Astrocyte (in vitro differentiated cells and primary cell): ENCODE data around the gene IMMP2L. TPM values are rescaled to one million over a fixed set of nuclear protein-coding genes. Genes with fewer than 3 reads are reported as not detected.

Source experiments
- DNase-seq: peaks from one replicate; pipeline ENCODE4 v3.0.0-alpha.2; 2010; ENCODE audit warnings: low read depth
- FAIRE-seq: peaks from 2 replicates; lab custom pipeline; 2011; peaks lifted over from hg19 to GRCh38; lab: Jason Lieb, UNC
- H2AFZ ChIP-seq: 2 replicates; pipeline ENCODE4 v1.6.0; 2012; ENCODE audit warnings: low read depth, low read length, inconsistent platforms
- H3K27ac ChIP-seq: 2 replicates; pipeline ENCODE4 v1.5.1; 2011; ENCODE audit warnings: low read depth, low read length, inconsistent platforms
- H3K27me3 ChIP-seq: 2 replicates; pipeline ENCODE4 v1.6.0; 2011; ENCODE audit warnings: low read length, inconsistent platforms; ENCODE audit not compliant: insufficient read depth
- H3K36me3 ChIP-seq: 2 replicates; pipeline ENCODE4 v1.5.1; 2011; ENCODE audit warnings: low read length, inconsistent platforms; ENCODE audit not compliant: insufficient read depth
- H3K4me1 ChIP-seq: 2 replicates; pipeline ENCODE4 v1.5.1; 2011; ENCODE audit warnings: low read length, inconsistent platforms; ENCODE audit not compliant: insufficient read depth
- H3K4me2 ChIP-seq: 2 replicates; pipeline ENCODE4 v1.6.0; 2012; ENCODE audit warnings: low read length, inconsistent platforms
- H3K4me3 ChIP-seq: 2 replicates; pipeline ENCODE4 v1.5.1; 2011; ENCODE audit warnings: low read depth, mild to moderate bottlenecking, low read length, inconsistent platforms; ENCODE audit not compliant: insufficient read depth
- H3K79me2 ChIP-seq: 2 replicates; pipeline ENCODE4 v1.6.0; 2012; ENCODE audit warnings: mild to moderate bottlenecking, low read length, inconsistent platforms; ENCODE audit not compliant: insufficient read depth
- H3K9ac ChIP-seq: 2 replicates; pipeline ENCODE4 v1.6.0; 2012; ENCODE audit warnings: mild to moderate bottlenecking, low read length, inconsistent platforms
- H3K9me3 ChIP-seq: 2 replicates; pipeline ENCODE4 v1.5.1; 2012; ENCODE audit warnings: low read depth, mild to moderate bottlenecking, low read length, inconsistent platforms; ENCODE audit not compliant: insufficient read depth
- H4K20me1 ChIP-seq: 2 replicates; pipeline ENCODE4 v1.6.0; 2012; ENCODE audit warnings: low read length, inconsistent platforms; ENCODE audit not compliant: insufficient read depth
- H3K27ac Mint-ChIP-seq: one replicate; pipeline ENCODE4 v1.8.0; 2021; ENCODE audit warnings: mild to moderate bottlenecking, mixed read lengths; ENCODE audit not compliant: unreplicated experiment
- H3K27me3 Mint-ChIP-seq: one replicate; pipeline ENCODE4 v1.8.0; 2021; ENCODE audit warnings: low read depth, mixed read lengths; ENCODE audit not compliant: unreplicated experiment
- H3K36me3 Mint-ChIP-seq: one replicate; pipeline ENCODE4 v1.8.0; 2021; ENCODE audit warnings: low read depth, mixed read lengths; ENCODE audit not compliant: unreplicated experiment
- H3K4me1 Mint-ChIP-seq: one replicate; pipeline ENCODE4 v1.8.0; 2021; ENCODE audit warnings: low read depth, mixed read lengths; ENCODE audit not compliant: unreplicated experiment
- H3K4me3 Mint-ChIP-seq: one replicate; pipeline ENCODE4 v1.8.0; 2021; ENCODE audit warnings: mild to moderate bottlenecking, moderate library complexity, mixed read lengths; ENCODE audit not compliant: unreplicated experiment
- H3K9me3 Mint-ChIP-seq: one replicate; pipeline ENCODE4 v1.8.0; 2021; ENCODE audit warnings: mild to moderate bottlenecking, mixed read lengths; ENCODE audit not compliant: unreplicated experiment
- CTCF ChIP-seq: IDR thresholded peaks from 2 replicates; pipeline ENCODE4 v1.5.1; 2011; ENCODE audit warnings: low read depth, mild to moderate bottlenecking, inconsistent platforms, low read length, moderate library complexity; ENCODE audit not compliant: insufficient read depth
- EZH2 ChIP-seq: IDR thresholded peaks from 2 replicates; pipeline ENCODE4 v1.6.1; 2012; ENCODE audit warnings: mild to moderate bottlenecking, low read length, inconsistent platforms; ENCODE audit not compliant: insufficient read depth
- total RNA-seq: library from RNA; stranded (reverse); gene quantifications from 2 replicates; pipeline ENCODE4 v1.2.1, GENCODE V29; 2021

IMMP2L gene
- total RNA-seq, 1 donor from 2014 or later: 13.8 TPM

GRCh38 chr7:111605246-111605645 lies 43.0 kb upstream of the IMMP2L start:
- no peak overlapping the region for H2AFZ ChIP-seq
- H3K27me3 Mint-ChIP-seq: no peaks in the 10 kb centered on the region
- H3K4me1 Mint-ChIP-seq: no peaks in the 10 kb centered on the region
- no peaks in the 10 kb centered on the region for H4K20me1 ChIP-seq
- H3K79me2 ChIP-seq: no peaks in the 10 kb centered on the region
- H3K27me3 ChIP-seq: no peaks in the 10 kb centered on the region
- H3K4me3 Mint-ChIP-seq: no peak overlapping the region
- H3K9me3 Mint-ChIP-seq: no peaks in the 10 kb centered on the region
- no peak overlapping the region for H3K27ac Mint-ChIP-seq
- H3K4me2 ChIP-seq: no peak overlapping the region
- no peaks in the 10 kb centered on the region for H3K36me3 ChIP-seq
- H3K9ac ChIP-seq: no peak overlapping the region
- FAIRE-seq: no peak
- no peaks in the 10 kb centered on the region for H3K9me3 ChIP-seq
- DNase-seq: no peak
- H3K27ac ChIP-seq: no peak overlapping the region
- H3K4me3 ChIP-seq: no peak overlapping the region
- no peaks in the 10 kb centered on the region for H3K4me1 ChIP-seq
- no peaks in the 10 kb centered on the region for H3K36me3 Mint-ChIP-seq
- no peak for TF ChIP-seq CTCF
- TF ChIP-seq EZH2: no peak

GRCh38 chr7:111600091-111600490 lies 37.8 kb upstream of the IMMP2L start:
- no peak for DNase-seq
- TF ChIP-seq CTCF (no peak), EZH2 (no peak)
- Histone ChIP-seq H3K9ac (no peak overlapping the region), H3K4me2 (no peak overlapping the region), H3K36me3 (no peaks in the 10 kb centered on the region), H3K27me3 (no peaks in the 10 kb centered on the region), H4K20me1 (no peaks in the 10 kb centered on the region), H3K4me3 (no peak overlapping the region), H3K4me1 (no peaks in the 10 kb centered on the region), H2AFZ (no peak overlapping the region), H3K79me2 (no peaks in the 10 kb centered on the region), H3K27ac (no peak overlapping the region), H3K9me3 (no peaks in the 10 kb centered on the region)
- Mint-ChIP-seq H3K4me1 (no peaks in the 10 kb centered on the region), H3K4me3 (no peak overlapping the region), H3K9me3 (peaks cover 4% of the 10 kb centered on the region), H3K27me3 (no peaks in the 10 kb centered on the region), H3K36me3 (no peaks in the 10 kb centered on the region), H3K27ac (no peak overlapping the region)
- no peak for FAIRE-seq

GRCh38 chr7:111595780-111596179 lies 33.5 kb upstream of the IMMP2L start:
- no peak overlapping the region for H3K27ac ChIP-seq
- H3K27me3 Mint-ChIP-seq: no peaks in the 10 kb centered on the region
- H2AFZ ChIP-seq: no peak overlapping the region
- no peaks in the 10 kb centered on the region for H3K79me2 ChIP-seq
- no peak overlapping the region for H3K4me2 ChIP-seq
- no peaks in the 10 kb centered on the region for H3K4me1 ChIP-seq
- DNase-seq: no peak
- H3K27me3 ChIP-seq: no peaks in the 10 kb centered on the region
- H3K9ac ChIP-seq: no peak overlapping the region
- no peak for TF ChIP-seq EZH2
- no peak for TF ChIP-seq CTCF
- no peaks in the 10 kb centered on the region for H3K36me3 ChIP-seq
- H3K36me3 Mint-ChIP-seq: no peaks in the 10 kb centered on the region
- no peaks in the 10 kb centered on the region for H3K9me3 ChIP-seq
- H4K20me1 ChIP-seq: no peaks in the 10 kb centered on the region
- no peak overlapping the region for H3K4me3 Mint-ChIP-seq
- peaks cover 4% of the 10 kb centered on the region for H3K9me3 Mint-ChIP-seq
- no peaks in the 10 kb centered on the region for H3K4me1 Mint-ChIP-seq
- FAIRE-seq: no peak
- no peak overlapping the region for H3K4me3 ChIP-seq
- H3K27ac Mint-ChIP-seq: no peak overlapping the region
